Fibroblast of mammary gland (primary cell): ENCODE results near the gene DNAJC21.

ENCODE experiments used
- DNase-seq: peaks from one replicate; pipeline ENCODE4 v3.0.0-alpha.2; 2010; ENCODE audit warnings: low read depth
- H3K4me3 ChIP-seq: 2 replicates; pipeline ENCODE4 v1.5.1; 2011; ENCODE audit warnings: low read depth, mild to moderate bottlenecking, low read length, moderate library complexity; ENCODE audit not compliant: control insufficient read depth
- TF ChIP-seq, protein P1 (sequence below): conservative IDR thresholded peaks from 2 replicates; pipeline ENCODE4 v1.5.1; 2011; ENCODE audit warnings: low read depth, low read length, inconsistent platforms; ENCODE audit not compliant: control insufficient read depth, insufficient read depth

DNAJC21 gene

DNA sequence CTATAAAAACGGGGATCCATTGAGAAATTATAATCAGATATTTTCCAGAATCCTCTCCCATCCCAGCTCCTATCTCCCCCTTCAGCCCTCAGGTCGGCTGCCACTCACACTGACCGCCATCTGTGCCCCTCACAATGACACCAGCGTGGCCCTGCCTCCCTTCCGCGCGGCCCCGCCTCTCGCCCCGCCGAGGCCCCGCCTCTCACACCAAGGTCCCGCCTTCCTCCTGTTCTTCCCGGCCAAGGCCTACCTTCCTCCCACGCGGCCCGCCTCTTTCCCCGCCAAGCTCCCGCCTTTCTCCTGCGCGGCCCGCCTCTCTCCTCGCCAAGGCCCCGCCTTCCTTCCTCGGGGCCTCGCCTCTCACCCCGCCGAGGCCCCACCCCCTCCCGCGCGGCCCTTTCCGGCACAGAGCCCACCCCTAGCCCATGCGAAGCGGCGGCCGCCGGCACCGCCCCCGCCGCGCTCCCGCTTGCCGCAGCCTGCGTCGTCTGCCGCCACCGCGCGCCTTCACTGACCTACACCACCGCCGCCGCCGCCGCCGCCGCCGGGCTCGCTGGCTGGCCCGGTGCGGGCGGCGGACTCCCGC, at the start of gene DNAJC21:
Gene DNAJC21, plus strand, starts transcription at position 426 of the 586 bp plus-strand sequence. CDS start 261 bp downstream, outside the sequence.
- peak; percentile 90 for DNase-seq
- TF ChIP-seq, protein P1, sequence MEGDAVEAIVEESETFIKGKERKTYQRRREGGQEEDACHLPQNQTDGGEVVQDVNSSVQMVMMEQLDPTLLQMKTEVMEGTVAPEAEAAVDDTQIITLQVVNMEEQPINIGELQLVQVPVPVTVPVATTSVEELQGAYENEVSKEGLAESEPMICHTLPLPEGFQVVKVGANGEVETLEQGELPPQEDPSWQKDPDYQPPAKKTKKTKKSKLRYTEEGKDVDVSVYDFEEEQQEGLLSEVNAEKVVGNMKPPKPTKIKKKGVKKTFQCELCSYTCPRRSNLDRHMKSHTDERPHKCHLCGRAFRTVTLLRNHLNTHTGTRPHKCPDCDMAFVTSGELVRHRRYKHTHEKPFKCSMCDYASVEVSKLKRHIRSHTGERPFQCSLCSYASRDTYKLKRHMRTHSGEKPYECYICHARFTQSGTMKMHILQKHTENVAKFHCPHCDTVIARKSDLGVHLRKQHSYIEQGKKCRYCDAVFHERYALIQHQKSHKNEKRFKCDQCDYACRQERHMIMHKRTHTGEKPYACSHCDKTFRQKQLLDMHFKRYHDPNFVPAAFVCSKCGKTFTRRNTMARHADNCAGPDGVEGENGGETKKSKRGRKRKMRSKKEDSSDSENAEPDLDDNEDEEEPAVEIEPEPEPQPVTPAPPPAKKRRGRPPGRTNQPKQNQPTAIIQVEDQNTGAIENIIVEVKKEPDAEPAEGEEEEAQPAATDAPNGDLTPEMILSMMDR: no peak
- H3K4me3 ChIP-seq: peak within 1 kb of the TSS; percentile 87

DNA sequence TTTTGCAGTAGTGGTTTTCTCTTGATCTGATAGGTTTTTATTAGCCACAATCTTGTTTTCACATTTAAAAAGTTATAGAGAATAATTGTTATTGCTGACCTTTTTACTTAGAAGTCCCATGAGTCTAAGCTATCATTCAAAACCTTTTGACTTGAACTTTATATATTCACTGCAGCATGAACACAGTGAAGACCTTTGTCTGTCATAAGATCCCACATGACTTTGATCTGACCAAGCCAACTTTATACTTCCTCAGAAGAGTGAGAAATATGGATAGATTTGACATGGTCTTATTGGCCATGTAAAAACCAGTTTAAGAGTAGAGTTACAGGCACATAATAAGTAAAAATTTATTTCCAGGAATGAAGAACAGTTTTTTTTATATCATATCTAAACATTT, 48.1 kb upstream of the DNAJC21 start:
- H3K4me3 ChIP-seq: no peak overlapping the region
- DNase-seq: no peak
- TF ChIP-seq, protein P1: no peak

DNA sequence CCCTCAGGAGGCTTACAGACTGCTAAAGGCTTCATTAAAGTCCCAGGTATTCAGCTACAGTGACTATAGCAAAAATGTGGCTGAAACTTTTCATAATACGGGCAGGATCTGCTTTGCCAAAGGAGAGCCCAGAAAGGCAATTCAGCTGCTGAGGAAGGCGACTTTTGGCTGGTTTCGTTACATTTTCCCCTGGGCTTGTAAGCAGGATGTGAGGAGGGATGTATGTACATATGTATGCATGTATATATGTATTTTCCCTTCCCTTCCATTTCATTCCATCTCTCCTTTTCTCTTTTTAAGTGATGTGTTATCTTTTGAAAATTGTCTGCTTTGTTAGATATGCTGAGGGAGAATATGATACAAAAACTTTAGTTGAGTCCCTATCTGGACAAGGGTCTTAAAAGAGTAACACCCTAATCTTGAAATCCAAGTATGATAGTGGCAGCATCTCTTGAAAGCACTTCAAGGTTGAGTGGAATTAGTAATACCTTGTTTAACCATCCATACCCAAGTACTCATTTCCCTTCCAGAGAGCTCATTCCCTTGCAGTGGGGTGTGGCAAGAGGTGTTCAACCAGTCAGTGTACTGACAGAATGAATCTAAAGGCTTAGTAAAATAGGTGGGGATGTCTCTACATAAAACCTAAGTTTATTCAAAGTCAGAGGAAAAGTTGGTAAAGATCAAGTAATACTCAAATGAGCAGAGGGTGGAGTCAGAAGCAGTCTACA, 42.8 kb upstream of the DNAJC21 start:
- H3K4me3 ChIP-seq: no peak overlapping the region
- TF ChIP-seq, protein P1: no peak
- no peak for DNase-seq

DNA sequence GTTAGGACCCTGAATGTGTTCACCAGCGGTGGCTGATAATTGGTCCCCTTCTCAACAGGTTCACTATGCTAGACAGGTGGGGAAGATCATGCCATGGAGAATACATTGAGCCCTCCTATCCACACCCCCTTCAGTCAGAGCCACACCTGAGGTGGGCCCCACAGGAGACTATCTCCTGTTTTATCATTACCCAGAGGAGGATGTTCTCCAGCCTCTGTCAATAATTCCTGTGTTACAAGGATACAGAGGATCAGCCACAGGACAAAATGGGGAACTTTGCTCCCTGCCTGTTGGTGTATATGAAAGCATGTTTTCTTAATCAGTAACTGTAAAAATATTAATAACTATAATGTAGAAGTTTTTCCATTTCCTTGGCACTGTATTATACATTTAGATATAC, 40.0 kb upstream of the DNAJC21 start:
- TF ChIP-seq, protein P1: no peak
- DNase-seq: no peak
- H3K4me3 ChIP-seq: no peak overlapping the region

DNA sequence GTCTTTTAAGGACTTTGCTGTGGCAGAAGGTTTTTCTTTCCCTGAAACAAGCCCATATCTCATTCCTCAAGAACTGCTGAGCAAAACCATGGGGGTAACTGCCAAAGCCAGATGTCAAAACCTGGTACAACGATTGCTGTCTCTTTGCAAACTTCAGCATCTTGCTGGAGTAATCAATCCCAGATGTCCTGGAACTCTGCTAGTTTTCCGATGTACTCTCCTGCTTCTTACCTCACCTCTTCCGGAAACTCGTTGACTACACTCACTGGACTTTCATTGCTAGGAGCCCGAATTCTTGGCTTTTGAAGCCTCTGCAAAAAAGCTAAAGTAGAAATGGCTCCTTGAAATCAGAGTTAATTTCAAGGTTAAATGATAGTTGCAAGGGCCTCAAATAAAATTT, 37.4 kb upstream of the DNAJC21 start:
- TF ChIP-seq, protein P1: no peak
- H3K4me3 ChIP-seq: no peak overlapping the region
- DNase-seq: peak; percentile 96

DNA sequence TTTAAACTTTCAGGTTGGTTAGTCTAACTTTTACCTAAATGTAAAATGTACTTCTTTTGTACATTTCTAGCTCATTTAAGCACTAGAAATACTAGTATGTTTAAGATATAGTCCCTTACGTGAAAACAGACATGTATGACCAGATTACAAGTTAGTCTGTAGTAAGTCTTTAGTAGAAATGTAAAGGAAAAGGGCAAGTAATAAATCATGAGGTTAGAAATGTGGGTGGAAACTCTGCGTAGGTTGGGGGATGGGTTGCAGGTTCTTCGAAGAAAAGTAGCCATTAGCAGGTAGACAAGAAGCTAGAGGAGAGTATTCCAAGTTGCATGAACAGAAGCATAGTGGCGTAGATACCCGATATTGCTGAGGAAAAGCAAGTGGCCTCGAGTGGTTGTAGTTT, 36.9 kb upstream of the DNAJC21 start:
- H3K4me3 ChIP-seq: no peak overlapping the region
- TF ChIP-seq, protein P1: no peak
- DNase-seq: no peak
